Right ventricle myocardium inferior (tissue), 1 donor: ENCODE results near the gene FEZ2. TPM values are rescaled to one million over a fixed set of nuclear protein-coding genes. Genes with fewer than 3 reads are reported as not detected.

Experiments
- ATAC-seq: fragments of 200-7000 bp; cut with Tn5 transposase; one replicate; pipeline ENCODE4 v1.9.1; 2020; ENCODE audit warnings: mild to moderate bottlenecking, moderate library complexity
- DNase-seq: peaks from one replicate; pipeline ENCODE4 v3.0.0; 2021; ENCODE audit errors: missing footprints
- intact Hi-C: fragments of 100-400 bp; cut with DNase I; formaldehyde crosslinking; loops from one replicate; pipeline ENCODE4 v1.11.0; 2022
- total RNA-seq: library from RNA; stranded (reverse); fragmentation: NEBNext Ultra II Directional; extraction: Animal tissue kit (Norgen Biotek cat#: 25700); gene quantifications from one replicate; pipeline ENCODE4 v1.2.1, GENCODE V29; 2021
- donor health status: DM: no; HTN: yes; CAD: no; lungs with severe emphysema.

Gene FEZ2
- total RNA-seq, 1 donor from 2014 or later = 36.0 TPM

DNA sequence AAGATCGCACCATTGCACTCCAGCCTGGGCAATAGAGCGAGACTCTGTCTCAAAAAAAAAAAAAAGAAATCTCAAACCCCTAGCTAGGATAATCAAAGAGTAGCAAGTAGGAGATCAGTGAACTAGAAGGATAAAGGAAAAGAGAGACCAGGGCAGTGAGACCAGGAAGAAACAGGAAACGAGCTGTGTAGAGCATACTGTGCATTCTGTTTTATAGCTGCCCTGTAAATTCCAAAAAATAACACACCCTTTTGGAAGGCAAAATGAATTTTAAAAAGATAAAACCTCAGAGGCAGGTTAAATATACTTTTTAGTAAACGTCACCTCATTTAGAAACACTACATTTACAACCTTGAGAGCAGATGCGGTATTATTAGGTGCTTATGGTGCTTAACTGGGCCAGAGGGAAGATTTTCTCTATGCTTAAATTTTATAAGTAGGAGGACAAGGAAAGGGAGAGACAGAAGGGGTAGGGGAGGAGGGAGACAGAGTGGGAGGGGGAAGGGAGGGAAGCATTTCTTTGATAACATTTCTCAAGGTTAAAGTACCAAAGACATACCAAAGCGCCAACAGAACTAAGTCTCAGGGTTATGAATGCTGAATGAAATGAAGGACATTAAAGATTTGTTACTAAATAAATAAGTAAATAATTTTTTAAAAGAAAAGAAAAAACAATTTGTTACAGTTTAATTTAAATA is 30.1 kb downstream of the FEZ2 start:
- ATAC-seq (no peak), DNase-seq (no peak)
- intact Hi-C loops = no loop called here

DNA sequence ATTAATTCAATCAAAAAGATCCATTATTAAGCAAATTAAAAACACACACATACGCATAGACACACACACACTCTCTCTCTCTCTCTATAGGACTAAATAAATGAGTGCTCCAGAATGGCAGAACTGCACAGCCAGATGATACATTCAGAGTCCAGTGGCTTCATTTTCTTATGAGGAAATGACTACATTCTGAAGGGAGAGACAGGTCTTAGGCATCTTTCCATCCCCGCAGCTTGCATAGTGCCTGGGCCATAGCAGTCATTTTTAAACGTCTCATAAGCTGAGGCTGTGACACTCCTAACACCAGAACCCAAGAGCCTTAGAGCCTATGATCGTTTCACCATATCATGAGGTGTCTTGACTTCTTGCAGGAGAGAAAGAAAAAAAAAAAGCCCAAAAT is 31.1 kb downstream of the FEZ2 start:
- intact Hi-C loops = no loop called here
- DNase-seq (no peak), ATAC-seq (no peak)

DNA sequence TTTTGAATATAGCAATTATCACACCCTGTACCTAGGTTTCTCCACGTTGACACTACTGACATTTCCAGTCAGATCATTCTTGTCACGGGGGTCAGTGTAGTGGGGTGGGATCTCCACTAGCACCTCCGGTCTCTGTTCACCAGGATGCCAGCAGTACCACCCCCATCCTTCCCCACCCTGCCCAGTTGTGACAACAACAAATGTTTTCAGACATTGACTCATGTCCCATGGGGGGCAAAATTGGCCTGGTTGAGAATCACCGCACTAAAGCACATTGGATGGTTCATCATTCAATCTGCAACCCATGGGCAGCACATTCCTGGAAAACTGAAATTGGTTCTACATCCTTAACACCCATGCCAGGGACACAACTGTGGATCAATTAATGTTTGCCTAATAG is 32.3 kb downstream of the FEZ2 start:
- ATAC-seq = no peak

DNA sequence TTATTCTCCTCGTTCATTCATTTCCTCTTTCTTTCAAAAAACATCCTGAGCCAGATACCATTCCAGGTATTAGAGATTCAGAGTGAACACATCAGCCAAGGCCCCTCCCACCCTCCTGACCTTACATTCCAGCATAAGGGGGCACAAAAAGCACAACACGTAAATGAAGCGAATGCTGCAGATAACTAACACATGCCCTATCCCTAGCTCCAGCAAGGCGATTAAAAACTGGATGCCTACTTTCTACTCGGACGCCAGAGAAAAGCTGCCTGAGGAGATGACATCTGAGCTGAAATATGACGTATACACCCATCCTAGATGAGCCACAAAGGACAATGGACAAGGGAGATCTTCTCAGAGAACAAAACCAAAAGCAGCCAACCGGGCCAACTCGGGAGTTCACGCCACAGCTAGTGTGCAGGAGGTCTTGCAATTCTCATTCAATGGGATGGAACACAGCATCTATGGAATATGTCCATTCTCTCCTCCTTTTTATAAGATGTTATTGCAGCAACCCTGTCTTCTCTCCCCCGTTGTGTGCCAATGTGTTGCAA is 33.5 kb downstream of the FEZ2 start:
- no peak for ATAC-seq
- intact Hi-C loops = no loop called here
- no peak for DNase-seq

More for the DNA sequence above, 32.3 kb downstream of the FEZ2 start:
- no peak for DNase-seq
- intact Hi-C loops = no loop called here

DNA sequence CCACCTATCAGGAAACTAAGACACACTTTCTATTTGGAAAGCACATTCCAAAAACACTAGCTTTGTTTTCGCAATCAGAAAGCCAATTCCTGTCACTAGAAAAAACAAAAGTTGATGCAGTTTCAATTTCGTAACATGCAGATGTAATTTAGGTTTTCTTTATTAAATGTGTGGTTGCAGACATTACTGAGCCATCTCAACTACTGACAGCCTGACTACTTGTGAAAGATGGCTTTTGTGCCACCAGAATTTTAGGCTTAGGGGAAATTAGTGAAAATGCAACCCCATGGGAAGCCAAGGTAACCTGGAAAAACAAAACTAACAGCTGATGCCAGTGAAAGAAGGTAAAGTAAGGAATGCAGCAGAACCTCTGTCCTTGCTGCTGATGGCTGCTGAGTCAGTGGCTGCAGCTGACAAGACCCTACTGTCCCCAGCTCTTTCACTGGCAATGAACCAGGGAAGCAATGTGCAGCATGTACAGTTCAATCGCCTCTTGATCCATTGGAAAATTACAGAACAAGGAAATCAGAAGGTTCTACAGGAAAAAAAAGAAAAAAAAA is 34.9 kb downstream of the FEZ2 start:
- intact Hi-C loops = no loop called here
- ATAC-seq = no peak
- DNase-seq = no peak

DNA sequence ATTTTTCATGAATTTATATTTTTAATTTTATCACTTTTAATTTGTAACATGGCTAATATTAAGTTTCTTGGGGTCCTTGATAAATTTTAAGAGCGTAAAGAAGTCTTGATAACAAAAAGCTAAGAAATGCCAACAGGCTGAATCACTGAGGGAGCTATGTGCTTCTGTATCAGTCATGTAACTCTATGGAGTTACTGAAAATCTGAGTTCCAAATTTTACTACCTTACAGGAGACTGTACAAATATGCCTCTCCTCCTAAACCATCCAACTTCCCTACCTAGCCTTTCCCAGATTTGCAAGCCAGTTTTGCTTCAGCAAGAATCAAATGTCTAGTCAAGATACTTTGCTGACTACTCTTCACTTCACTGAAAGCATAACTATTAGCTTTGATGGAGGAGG is 35.7 kb downstream of the FEZ2 start:
- ATAC-seq (no peak), DNase-seq (no peak)
- intact Hi-C loops = no loop called here

DNA sequence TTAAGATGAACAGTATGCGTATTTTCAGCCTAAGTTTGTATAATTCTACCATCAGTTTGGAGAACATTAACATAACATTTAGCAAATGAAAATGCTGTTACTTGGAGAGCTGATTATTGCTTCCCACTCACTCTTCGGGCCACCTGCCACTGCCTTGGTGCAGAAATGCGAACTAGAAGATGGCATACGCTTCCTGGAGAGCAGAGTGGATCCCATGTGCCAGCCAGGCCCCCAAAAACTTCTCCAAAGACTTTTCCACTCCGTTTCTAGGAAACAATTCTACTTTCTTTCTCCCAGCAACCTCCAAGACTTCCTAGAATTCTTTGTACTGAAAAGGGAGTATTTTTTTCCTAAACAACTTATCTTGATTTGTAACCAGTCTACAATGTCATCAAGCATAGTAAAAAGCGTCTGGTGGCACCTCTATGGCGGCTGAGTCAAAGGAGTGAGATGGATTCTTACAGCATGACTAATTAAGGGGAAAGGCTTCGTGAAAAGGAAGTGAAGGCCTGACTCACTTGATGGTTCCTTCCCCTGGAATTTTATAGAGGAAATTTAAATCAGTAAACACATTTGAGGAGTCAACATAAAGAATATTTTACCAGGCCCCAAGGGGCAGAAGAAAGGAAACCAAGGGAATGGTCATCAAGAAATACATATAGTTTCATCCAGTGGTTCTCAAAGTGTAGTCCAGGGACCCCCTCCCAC is 36.6 kb downstream of the FEZ2 start:
- intact Hi-C loops = no loop called here
- no peak for ATAC-seq
- no peak for DNase-seq

DNA sequence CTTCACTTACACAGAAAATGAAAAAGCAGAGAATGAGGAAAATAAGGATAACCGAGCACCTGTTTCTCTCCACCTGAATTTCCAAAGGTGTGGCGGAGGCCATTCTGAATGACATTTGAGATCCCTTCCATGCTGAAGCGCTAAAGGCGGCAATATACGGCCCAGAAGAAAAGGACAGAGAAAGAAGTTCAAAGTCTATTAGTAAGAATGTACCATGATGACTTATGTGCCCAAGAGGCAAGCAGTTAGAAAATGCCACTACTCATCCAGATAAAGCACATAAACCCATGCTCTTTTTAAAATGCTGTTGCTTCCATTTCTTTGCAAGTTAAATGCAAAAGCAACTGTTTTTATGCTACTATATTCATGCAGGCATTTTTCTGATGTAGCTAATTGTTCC is 37.2 kb downstream of the FEZ2 start:
- no peak for ATAC-seq
- no peak for DNase-seq
- intact Hi-C loops = no loop called here

DNA sequence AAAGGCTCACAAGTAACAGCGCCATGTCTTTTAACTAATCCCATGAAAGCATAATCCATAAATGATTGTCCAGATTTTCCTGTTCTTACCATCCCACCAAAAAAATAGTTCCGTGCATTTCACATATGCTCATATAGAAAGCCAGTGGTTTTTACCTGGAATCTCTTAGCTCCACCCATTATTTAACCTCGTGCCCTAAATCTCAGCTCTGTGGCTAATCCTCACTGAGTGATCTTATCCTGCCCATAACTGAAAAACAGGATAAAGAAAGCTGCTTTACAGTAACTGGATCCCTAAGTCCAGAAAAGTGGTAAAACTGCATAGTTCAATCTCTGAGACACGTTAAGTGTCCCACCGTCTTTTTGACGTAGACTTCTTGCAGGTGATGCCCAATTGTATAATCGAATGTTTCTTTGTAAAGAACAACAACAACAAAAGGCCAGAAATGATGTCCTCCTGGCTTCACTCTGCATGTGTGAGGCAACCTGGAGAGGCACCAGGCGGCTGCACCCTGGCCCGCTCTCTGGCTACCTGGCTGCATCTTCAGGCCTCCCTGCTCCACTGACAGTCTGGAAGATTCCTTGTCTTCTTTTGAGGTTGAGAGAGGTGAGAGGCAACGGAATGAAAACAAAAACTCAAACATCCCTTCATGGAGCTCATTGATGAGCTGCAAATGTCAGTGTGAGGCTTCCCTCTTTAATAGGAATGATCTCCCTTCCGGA is 38.6 kb downstream of the FEZ2 start:
- ATAC-seq (no peak), DNase-seq (no peak)
- intact Hi-C loops = no loop called here

DNA sequence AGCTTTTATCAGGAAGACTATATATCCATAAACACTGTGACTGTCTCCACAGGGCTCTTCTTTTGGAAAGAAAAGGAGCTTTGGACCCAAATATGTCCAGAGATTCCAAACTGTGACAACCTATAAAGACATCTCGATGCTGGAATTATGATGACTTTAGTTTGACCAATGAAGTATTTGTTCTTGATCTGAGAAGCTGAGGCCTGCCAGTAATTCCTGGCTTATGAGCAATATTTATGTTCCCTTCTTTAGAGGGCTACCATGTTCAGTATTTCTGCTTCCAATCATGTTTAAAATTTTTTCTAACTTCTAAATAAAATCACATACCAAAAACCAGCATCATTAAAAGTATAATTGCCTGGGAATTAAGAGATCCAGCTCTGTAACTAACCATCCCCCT is 41.1 kb downstream of the FEZ2 start:
- DNase-seq (no peak), ATAC-seq (no peak)
- intact Hi-C loops = no loop called here

DNA sequence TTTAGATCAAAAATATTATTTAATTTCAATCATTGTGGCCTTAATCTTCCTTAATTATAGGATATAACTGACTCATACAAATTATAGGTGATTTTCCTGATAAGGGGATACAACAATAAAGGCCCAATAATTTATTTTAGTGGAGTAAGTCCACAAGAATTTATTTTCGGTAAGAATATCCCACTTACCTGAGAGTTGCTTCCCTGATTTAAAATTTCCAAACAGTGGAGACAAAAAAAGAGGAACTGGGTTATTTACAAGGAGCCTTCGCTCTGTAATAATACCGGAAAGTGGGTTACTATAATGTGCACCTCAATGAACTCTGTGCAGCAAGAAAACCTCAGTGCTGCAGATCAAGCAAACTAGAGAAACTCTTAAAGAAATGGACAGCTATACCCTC is 42.2 kb downstream of the FEZ2 start:
- intact Hi-C loops = no loop called here
- ATAC-seq = no peak
- no peak for DNase-seq

DNA sequence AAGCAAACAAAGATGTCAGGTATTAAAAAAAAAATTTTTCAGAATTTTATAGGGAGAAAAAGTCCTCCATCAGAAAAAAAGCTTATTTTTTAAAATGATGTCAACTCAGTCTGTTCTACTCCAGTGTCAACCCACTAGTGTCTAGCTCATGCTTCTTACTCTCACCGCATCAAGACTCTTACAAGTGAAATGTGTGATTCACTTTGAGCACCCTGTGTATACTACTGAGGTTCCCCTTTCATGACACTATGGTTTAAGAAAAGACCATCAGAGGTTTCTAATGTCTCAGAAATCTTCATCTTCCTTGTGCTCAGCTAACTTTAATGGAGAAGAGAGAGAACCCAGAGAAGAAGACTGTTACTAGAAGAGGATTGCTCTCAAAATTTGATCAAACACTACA is 43.4 kb downstream of the FEZ2 start:
- DNase-seq (no peak), ATAC-seq (no peak)
- intact Hi-C loops = no loop called here

DNA sequence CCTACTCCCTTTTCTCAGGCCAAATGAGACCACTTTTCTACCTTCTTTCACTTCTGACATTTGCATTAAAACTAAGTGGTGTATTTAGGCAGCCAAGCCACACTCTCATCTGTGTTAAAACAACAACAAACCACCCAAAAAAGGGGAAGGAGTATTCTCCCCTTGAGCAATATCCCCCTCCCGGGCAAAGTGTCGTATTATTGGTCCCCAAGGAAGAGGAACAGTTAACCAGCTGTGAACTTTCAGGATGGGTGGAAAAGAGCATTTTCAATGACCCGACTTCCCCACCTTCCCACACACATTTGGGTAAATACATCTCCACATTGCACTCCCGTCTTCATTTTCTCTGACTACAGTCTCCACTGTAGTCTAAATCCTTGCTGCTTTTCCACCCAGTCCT is 44.3 kb downstream of the FEZ2 start:
- intact Hi-C loops = no loop called here
- no peak for DNase-seq
- no peak for ATAC-seq

DNA sequence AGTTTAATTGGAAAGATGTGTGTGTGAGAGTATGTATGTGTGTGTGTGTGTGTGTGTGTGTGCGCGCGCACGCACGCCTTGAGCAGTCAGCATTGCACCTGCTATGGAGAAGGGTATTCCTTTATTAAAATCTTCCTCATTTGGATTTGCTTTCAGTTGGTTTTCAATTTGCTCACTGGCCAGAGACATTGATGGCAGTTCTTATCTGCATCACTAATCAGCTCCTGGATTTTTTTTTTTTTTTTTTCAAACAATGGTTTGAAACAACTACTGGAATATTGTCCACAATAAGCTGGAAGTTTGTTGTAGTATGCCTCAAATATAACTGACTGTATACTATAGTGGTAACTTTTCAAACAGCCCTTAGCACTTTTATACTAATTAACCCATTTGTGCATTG is 48.0 kb downstream of the FEZ2 start:
- DNase-seq (no peak), ATAC-seq (no peak)
- intact Hi-C loops = no loop called here

DNA sequence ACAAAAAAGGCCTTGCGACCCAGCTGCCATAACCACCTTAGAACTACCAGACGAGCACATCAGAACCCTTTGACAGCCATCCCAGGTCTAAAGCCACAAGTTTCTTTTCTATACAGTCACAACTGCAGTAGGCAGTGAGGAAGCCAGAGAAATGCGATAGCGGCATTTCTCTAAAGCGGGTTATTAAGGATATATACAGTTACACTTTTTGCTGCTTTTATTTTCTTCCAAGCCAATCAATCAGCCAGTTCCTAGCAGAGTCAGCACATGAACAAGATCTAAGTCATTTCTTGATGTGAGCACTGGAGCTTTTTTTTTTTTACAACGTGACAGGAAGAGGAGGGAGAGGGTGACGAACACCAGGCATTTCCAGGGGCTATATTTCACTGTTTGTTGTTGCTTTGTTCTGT is 48.8 kb downstream of the FEZ2 start:
- DNase-seq = no peak
- intact Hi-C loops = no loop called here
- no peak for ATAC-seq

DNA sequence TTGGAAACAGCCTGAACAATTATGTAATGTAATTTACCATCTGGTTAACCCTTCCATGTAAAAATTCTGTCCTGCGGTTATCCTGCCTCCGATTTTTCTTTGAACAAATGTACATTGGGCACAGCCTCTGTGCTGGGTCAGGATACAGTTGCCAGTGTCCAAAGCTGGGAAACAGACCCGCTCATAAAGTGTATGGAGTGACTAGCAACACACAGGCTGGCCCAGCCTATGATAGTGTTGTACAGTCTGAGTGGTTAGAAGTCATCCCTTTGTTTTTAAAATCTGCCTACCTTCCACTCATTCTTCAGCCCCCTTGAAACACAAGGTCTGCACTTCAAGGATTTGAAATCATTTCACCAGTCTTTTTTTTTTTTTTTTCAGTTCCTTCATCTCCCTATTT is 50.1 kb downstream of the FEZ2 start:
- DNase-seq (no peak), ATAC-seq (no peak)
- intact Hi-C loops = no loop called here

DNA sequence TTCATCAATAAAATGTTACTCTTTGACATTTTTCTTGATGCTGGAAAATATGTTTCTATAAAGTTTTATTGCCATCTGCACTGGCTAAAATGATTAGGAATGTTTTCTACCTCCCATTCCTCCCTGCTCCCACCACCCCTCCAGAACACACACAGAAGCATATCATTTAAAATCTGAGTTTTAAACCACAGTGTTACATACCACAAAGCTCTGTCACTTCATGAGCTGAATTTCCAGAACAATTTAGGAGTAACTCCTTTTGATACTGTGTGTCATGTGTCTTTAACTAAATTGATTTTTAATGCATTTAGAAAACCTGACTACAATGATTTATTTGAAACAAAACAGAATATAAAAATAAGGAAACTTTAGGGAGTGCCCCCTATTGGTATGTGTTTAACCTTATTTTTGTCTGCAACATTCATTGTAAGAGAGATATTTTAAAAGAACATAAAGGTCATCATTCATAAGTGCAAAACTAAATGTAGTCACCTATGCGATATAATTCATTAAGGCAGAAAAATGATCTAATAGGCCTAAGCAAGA is 52.0 kb downstream of the FEZ2 start:
- intact Hi-C loops = no loop called here
- DNase-seq (no peak), ATAC-seq (no peak)

DNA sequence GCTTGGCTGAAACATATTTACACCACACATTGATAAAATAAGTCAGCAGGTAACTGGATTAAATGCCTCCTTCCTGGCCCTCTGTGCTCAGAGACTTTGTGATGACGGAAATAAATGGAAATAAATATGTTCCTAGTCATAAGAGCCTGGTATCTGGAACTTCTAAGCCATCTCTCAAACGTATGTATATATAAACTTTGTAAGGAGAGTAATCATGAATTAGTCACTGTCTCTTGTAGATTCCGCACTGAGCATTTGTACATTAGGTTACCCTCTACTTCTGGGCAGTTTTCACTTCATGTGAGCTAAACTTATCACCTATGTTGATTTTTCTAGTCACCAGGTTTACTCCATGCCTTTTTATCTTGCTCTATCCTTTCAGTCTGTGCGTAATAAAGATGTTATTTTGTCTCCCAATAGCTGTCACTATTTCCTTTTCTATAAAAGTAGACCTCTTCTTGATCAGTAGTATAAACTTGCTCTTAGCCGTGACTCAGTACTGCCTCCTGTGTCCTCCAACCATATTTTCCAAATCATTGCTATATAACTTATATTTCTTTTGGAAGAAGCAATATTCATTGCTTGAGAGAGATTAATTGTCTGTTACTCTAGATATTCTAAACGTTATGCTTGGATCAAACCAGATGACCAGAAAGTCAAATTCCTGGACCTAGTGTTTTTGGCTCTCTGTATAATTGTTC is 53.2 kb downstream of the FEZ2 start:
- DNase-seq = no peak
- no peak for ATAC-seq
- intact Hi-C loops = no loop called here
